HTERT RPE-1 (cell line): ENCODE measurements around the gene METAP1D.
"Not testable (repeated sequence)": the region's sequence is repeated elsewhere in the genome, so short reads cannot be mapped to it uniquely, and the experiment has no call there.

Experiments
- in situ Hi-C: fragments of 300-500 bp; cut with MboI; formaldehyde crosslinking; loops from 4 replicates; pipeline ENCODE4 v1.14.3; 2020; ENCODE audit warnings: low sequenced_read_pairs

The METAP1D gene

DNA sequence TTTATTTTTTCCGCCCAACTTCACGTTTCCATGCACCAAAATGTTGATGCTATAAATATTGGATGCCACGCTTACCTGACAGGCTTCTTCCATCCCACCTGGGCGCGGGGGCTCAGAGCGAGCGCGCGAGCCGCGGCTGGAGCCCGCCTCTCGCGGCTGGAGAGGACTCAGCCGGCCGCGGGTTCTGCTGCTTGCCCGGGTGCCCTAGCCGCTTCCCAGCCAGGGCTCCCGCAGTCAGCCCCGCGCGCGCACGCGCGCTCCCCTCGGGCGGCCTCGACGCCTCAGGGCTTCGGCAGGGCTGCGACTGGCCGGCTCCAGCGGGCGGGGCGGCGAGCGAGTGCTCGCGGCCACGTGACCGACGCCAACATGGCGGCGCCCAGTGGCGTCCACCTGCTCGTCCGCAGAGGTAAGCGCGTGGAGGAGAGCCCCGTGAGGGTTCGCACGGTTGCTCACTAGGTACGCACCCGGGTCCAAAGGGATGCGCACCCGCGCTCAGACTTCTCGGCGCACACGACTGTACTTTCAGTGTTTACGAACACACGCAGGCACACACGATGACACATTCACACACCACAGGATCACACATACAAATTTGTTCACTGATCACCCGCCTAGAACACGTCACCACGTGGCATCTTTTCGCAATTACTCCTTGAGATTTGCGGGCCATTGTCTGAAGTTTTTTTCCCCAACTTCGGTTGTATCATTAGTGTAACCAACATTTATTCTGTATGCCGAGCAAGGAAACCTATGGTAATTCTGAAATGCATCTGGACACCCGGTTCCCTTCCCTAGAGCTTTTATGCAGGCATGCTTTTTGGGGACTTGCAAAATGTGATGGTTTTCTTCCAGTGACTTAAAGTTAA, at the start of gene METAP1D:
TSS of gene METAP1D (plus strand) at position 350 of the 866 bp plus-strand sequence. CDS start at position 367, 17 bp downstream.
- in situ Hi-C loops = no loop called here

GRCh38 chr2:171952276-171952675, 47.5 kb upstream of the METAP1D start:
- in situ Hi-C loops = no loop called here

DNA sequence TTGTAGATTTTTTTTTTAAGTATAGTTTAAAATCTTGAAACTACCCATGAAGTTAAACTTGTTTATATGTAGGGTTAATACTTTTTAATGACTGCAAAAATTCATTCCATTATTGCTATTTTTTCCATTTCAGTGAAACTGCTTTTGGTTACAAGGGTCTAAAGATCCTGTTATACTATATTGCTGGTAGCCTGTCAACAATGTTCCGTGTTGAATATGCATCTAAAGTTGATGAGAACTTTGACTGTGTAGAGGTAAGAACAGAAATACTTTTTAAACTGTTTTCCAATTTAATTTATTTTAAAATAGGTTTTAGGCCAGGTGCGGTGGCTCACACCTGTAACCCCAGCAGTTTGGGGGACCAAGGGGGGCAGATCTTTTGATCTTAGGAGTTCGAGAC, 47.0 kb upstream of the METAP1D start:
- in situ Hi-C loops = no loop called here

GRCh38 chr2:171956135-171956825, 43.5 kb upstream of the METAP1D start:
- in situ Hi-C loops = no loop called here

GRCh38 chr2:171957061-171957460, 42.7 kb upstream of the METAP1D start:
- in situ Hi-C loops = no loop called here

- in situ Hi-C loops = no loop called here
Measured at GRCh38 chr2:171958475-171958874, 41.3 kb upstream of the METAP1D start.

DNA sequence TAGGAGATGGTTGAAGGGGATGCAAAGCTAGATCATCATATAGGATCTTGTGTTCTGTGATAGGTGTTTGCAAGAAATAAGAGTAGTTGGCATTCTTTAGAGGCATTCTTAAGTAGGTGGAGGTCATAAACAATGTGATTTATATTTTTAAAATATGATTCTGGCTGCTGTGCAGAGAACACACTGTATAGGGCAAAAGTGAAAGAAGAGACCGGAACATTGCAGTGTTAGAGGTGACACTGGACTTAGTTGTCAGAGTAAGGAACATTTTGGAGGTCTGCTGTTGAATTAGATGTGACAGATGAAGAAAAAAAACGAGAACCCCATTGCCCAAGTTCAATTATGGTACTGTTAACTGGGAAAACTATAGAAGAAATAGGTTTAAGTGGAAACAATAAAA, 39.8 kb upstream of the METAP1D start:
- in situ Hi-C loops = no loop called here

DNA sequence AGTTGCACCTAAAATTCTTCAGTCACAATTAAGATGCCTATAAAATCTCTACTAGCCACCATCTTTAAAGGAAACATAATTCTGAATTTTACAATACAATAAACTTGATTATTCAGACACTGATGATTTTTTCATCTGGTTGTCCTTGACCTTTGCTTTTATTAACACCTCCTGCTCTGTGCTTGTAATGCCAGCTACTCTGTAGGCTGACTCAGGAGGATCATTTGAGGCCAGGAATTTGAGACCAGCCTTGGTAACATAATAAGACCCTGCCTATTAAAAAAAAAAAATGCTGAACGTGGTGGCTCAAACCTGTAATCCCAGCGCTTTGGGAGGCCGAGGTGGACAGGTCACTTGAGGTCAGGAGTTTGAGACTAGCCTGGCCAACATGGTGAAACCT, 39.2 kb upstream of the METAP1D start:
- in situ Hi-C loops = no loop called here

DNA sequence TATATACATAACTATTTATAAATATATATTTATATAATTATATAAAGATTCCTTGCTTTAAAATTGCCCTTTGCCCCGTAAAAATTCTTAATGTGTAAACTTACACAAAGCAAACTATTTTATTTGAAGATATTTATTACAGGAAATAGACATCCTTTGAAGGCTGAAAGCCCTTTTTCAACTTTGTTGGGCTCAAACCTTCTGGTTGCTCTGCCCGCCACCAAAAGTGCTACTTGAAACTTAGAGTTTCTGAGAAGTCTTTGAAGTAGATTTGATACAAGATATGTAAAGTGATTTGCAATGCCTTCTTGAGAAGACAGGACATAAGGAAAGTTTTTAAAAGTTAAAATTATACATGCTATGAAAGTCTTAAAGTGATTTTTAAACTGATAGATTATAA, 36.6 kb upstream of the METAP1D start:
- in situ Hi-C loops = no loop called here

DNA sequence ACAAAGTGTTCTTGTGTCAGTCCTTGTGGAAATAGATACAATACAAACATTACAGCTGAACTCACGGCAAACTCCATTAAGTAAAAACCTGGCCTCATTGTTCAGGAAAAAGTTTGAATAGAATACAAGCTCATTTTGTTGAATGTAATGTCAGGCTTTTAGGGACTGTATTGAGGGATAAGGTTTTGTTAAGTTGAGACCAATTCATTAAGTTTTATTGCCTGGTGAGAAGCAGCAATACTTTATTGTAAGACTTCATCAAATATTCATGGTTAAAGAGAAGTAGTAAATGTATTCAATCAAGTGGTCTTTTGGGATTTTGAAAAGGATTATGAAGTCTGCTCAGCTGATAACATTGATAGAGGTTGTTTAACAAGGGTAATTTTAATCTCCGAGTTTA, 35.4 kb upstream of the METAP1D start:
- in situ Hi-C loops = no loop called here

DNA sequence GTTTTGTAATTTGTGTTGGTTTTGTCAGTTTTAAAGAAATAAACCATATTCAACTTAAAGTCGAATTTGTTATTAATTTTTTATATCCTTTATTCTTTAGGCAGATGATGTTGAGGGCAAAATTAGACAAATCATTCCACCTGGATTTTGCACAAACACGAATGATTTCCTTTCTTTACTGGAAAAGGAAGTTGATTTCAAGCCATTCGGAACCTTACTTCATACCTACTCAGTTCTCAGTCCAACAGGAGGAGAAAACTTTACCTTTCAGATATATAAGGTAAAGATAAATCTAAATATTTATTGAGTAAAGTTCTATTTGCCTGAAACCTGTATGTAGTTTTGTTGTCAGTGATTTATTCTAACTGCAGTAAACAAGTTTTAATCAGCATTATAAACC, 34.5 kb upstream of the METAP1D start:
- in situ Hi-C loops = no loop called here

DNA sequence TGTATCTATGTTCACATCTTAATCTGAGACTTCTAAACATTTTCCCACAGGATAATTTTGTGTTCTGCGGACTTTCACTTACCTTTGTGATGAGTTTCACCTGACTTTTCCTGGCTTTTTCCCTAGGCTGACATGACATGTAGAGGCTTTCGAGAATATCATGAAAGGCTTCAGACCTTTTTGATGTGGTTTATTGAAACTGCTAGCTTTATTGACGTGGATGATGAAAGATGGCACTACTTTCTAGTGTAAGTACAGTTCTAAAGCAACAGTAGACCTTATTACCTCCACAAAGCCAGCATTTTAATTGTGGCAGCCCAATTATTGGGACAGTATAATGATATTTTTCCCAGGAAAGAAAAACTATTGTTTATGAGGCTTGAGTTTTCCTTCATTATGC, 34.1 kb upstream of the METAP1D start:
- in situ Hi-C loops = no loop called here

DNA sequence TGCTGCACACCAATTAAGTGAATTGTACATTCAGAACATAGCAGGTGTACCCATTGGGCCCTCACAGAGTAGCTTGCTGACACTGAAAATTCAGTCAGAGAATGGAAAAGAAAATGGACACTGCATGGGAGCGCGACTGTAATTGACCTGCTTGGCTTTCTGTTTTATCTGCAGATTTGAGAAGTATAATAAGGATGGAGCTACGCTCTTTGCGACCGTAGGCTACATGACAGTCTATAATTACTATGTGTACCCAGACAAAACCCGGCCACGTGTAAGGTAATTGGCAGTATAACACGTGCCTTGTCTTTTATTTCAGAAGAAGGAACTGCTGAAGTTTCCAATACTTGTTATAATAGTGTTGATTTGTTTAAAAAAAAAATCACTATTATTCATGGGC, 33.5 kb upstream of the METAP1D start:
- in situ Hi-C loops = no loop called here

DNA sequence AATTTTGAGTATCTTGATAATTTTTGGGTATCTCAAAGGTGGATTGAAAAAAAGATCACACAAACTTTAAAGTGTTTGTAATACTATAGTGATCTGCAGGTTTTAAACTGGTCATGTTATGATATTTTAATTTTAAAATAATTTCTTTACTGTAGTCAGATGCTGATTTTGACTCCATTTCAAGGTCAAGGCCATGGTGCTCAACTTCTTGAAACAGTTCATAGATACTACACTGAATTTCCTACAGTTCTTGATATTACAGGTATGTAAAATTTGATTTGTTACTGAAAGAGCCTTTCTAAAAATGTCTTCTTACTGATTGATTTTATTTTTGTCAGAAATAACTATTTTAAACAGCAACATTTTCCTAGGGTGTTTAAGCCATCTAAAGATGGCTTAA, 33.1 kb upstream of the METAP1D start:
- in situ Hi-C loops = no loop called here

GRCh38 chr2:171968509-171968908, 31.2 kb upstream of the METAP1D start:
- in situ Hi-C loops = no loop called here

DNA sequence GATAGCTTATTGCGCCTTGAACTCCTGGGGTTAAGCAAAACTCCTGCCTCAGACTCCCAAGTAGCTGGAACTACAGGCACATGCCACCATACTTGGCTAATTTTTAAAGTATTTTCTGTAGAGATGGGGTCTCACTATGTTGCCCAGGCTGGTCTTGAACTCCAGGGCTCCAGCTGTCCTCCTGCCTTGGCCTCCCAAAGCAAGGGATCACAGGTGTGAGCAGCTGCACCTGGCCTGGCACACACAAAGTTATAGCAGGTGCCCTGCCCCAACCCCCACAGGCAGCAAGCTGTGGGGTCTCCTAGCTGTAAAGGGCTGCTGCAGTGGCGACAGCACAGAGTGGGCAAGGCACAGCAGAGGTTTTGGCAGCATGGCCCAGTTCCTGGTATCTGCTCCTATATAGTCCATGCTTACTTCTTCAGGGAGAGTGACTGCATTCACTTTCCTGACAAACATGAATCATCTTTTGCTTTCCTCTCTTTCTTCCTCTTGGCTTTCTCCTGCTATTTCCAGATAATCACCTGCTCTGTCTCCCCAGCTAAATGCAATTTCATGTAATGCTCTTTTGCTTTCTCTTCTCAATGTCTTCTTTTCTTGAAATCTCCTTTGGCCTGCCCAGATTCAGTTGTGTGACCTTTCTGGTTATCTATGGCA, 27.3 kb upstream of the METAP1D start:
- in situ Hi-C loops = no loop called here

DNA sequence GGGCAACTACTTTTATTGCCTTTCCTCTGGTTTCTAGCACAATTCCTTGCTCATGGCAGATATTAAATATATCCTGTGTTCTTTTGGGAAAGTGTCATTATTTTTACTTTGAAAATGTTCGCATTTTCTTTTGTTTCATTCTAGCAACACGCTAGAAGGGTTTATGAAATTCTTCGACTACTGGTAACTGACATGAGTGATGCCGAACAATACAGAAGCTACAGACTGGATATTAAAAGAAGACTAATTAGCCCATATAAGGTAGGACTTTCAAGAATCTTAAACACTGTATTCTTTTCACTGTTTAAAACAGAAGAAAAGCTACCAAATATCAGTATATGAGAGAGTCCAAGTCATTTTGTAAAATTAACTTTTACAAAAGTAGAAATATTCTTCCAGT, 20.6 kb upstream of the METAP1D start:
- in situ Hi-C loops = no loop called here

GRCh38 chr2:171983924-171984323, 15.8 kb upstream of the METAP1D start:
- in situ Hi-C loops = not testable (repeated sequence)

DNA sequence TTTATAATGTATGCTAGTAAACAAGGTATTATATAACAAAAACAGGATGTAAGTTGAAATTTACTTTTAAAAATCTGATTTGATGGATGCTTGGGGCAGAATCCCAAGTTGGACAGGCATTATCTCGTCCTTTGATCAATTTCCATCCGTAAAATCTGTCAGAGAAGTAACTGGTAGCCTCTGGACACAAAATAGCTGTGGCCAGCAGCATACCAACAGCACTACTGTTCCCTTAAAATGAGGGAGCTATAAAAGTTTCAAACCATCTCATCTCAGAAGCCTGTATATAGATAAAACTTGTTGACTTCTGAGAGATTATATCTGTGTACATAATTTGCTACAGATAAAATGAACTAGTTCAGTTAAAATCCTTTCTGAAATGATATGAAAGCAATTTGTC, 14.7 kb upstream of the METAP1D start:
- in situ Hi-C loops = no loop called here

DNA sequence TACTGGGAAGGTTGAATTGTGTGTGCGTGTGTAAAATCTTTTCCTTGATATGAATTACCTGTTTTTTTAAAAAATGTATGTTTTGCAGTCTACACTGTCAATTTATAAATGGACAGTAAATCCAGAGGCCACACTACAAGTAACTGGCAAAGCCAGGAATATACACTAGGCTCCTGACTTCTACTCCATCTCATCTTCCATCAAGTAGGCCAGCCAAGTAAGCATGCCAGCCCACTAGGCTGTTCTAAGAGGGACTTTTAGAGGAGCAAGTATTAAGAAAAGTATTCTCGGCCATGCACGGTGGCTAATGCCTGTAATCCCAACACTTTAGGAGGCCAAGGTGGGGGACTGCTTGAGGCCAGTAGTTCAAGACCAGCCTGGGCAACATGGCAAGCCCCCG, 13.0 kb upstream of the METAP1D start:
- in situ Hi-C loops = no loop called here

DNA sequence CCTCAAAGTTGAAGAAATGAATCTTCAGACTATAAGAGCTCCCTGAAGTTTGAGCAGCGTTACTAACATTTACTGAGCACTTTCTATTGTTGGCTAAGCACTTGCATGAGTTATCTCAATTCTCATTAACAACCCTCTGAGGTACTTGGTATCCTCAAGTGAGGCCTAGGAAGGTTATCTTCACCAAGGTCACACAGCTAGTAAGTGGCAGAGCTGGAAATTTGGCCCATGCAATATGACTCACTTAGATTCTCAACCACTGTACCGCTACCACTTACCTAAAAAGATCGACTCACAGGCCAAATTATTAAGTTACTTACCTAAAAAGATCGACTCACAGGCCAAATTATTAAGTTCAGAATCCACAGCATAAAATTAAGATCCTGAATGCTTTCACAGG, 8.7 kb upstream of the METAP1D start:
- in situ Hi-C loops = no loop called here

- in situ Hi-C loops = no loop called here
Measured at GRCh38 chr2:171995586-171995985, 4.2 kb upstream of the METAP1D start.
